Hepatocyte (in vitro differentiated cells): ENCODE results near the gene CPEB2. TPM values are rescaled to one million over a fixed set of nuclear protein-coding genes. Genes with fewer than 3 reads are reported as not detected.

ENCODE experiments used
- DNase-seq: peaks from one replicate; pipeline ENCODE4 v3.0.0-alpha.2; 2016; ENCODE audit warnings: low spot score
- H2AFZ ChIP-seq: fragments of 200-600 bp; sonication (generic); 2 replicates; pipeline ENCODE4 v1.6.0; 2016; ENCODE audit warnings: antibody characterized with exemption, mild to moderate bottlenecking
- H3K27ac ChIP-seq: fragments of 200-600 bp; sonication (generic); 2 replicates; pipeline ENCODE4 v1.5.1; 2016; ENCODE audit warnings: mild to moderate bottlenecking
- H3K27me3 ChIP-seq: fragments of 200-600 bp; sonication (generic); 2 replicates; pipeline ENCODE4 v1.6.1; 2016
- H3K36me3 ChIP-seq: fragments of 200-600 bp; sonication (generic); replicated peaks from 2 replicates; pipeline ENCODE4 v1.5.1; 2016; ENCODE audit warnings: low read depth; ENCODE audit not compliant: insufficient read depth
- H3K4me1 ChIP-seq: fragments of 200-600 bp; sonication (generic); 2 replicates; pipeline ENCODE4 v1.5.1; 2016; ENCODE audit warnings: mild to moderate bottlenecking, moderate library complexity; ENCODE audit not compliant: insufficient read depth
- H3K4me2 ChIP-seq: fragments of 200-600 bp; sonication (generic); 2 replicates; pipeline ENCODE4 v1.6.0; 2016
- H3K4me3 ChIP-seq: fragments of 200-600 bp; sonication (generic); 2 replicates; pipeline ENCODE4 v1.5.1; 2016; ENCODE audit warnings: mild to moderate bottlenecking
- H3K79me2 ChIP-seq: fragments of 200-600 bp; sonication (generic); 2 replicates; pipeline ENCODE4 v1.6.0; 2017; ENCODE audit warnings: mild to moderate bottlenecking
- H3K9me2 ChIP-seq: fragments of 200-600 bp; sonication (generic); replicated peaks from 2 replicates; pipeline ENCODE4 v1.6.0; 2017; ENCODE audit warnings: mild to moderate bottlenecking; ENCODE audit not compliant: insufficient read depth
- H3K9me3 ChIP-seq: fragments of 200-600 bp; sonication (generic); 2 replicates; pipeline ENCODE4 v1.5.1; 2016; ENCODE audit warnings: low read depth, mild to moderate bottlenecking
- H4K20me1 ChIP-seq: fragments of 200-600 bp; sonication (generic); 2 replicates; pipeline ENCODE4 v1.6.0; 2016; ENCODE audit warnings: mild to moderate bottlenecking; ENCODE audit not compliant: insufficient read depth, poor library complexity, severe bottlenecking
- CTCF ChIP-seq: fragments of 200-600 bp; sonication (generic); IDR thresholded peaks from 2 replicates; pipeline ENCODE4 v1.5.1; 2016; ENCODE audit warnings: antibody characterized with exemption, mild to moderate bottlenecking; ENCODE audit not compliant: poor library complexity
- EZH2 ChIP-seq: fragments of 200-600 bp; sonication (generic); IDR thresholded peaks from 2 replicates; pipeline ENCODE4 v1.6.1; 2016; ENCODE audit warnings: antibody characterized with exemption, mild to moderate bottlenecking, borderline replicate concordance
- EZH2phosphoT487 ChIP-seq: fragments of 200-600 bp; sonication (generic); IDR thresholded peaks from one replicate; pipeline ENCODE4 v1.6.1; 2018; ENCODE audit warnings: antibody characterized with exemption, mild to moderate bottlenecking, low read depth, moderate library complexity; ENCODE audit not compliant: unreplicated experiment, severe bottlenecking
- WGBS: methylation state at CpG from one replicate; pipeline ENCODE4 v1.1.6; 2016; ENCODE audit warnings: low lambda C conversion rate; ENCODE audit errors: missing lambda C conversion rate; 5-methylcytosine and 5-hydroxymethylcytosine counted together
- polyA plus RNA-seq: library from polyadenylated mRNA; unstranded; fragments of >200 nt; fragmentation: Nextera tagmentation; extraction: Ambion mirVana; gene quantifications from 2 replicates; pipeline ENCODE4 v1.2.1, GENCODE V29; 2016
- total RNA-seq: library from RNA; depleted of rRNA; stranded (reverse); fragments of >200 nt; gene quantifications from 2 replicates; pipeline ENCODE4 v1.2.3, GENCODE V29; 2014

CPEB2 gene
- total and polyA plus RNA-seq, 2 experiments from 2014 or later: 4.4 to 18.1 TPM

GRCh38 chr4:15042529-15043167, 40.4 kb downstream of the CPEB2 start:
- H3K79me2 ChIP-seq: no peaks in the 10 kb centered on the region
- 54% methylated on average over 4 of the region's 4 CpGs for WGBS

DNA sequence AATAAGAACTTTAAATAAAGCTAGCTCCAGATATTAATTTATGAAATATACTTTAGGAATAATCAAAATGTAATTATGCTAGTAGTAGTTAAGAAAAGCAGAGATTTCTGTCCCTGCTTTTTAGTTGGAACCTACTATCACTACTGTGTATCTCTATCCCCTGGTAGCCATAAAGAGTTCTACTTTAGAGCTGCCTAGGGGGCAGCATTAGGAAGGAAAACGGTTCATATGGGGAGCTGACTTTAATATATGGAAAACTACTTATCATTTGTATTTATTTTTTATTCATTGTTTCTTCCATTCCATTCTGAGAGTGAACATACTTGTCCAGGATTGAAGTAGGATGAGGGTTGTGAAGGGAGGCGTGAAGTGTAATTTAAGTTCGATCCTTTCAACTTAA, 40.9 kb downstream of the CPEB2 start:
- no peaks in the 10 kb centered on the region for H3K27me3 ChIP-seq
- H3K79me2 ChIP-seq: no peaks in the 10 kb centered on the region
- no peak overlapping the region for H2AFZ ChIP-seq
- H3K9me2 ChIP-seq: no peaks in the 10 kb centered on the region
- H3K4me3 ChIP-seq: no peak overlapping the region
- peak; percentile 10 for TF ChIP-seq CTCF
- no peak for TF ChIP-seq EZH2phosphoT487
- 84% methylated on average over 3 of the region's 3 CpGs for WGBS
- H3K36me3 ChIP-seq: no peaks in the 10 kb centered on the region
- H3K9me3 ChIP-seq: no peaks in the 10 kb centered on the region
- peak overlapping the region; percentile 25 for H3K27ac ChIP-seq
- no peaks in the 10 kb centered on the region for H3K4me1 ChIP-seq
- H3K4me2 ChIP-seq: no peak overlapping the region
- DNase-seq: no peak
- H4K20me1 ChIP-seq: no peaks in the 10 kb centered on the region

More at GRCh38 chr4:15042529-15043167, 40.4 kb downstream of the CPEB2 start:
- Histone ChIP-seq H4K20me1 (no peaks in the 10 kb centered on the region), H3K4me1 (no peaks in the 10 kb centered on the region), H3K4me3 (no peak overlapping the region), H3K27me3 (no peaks in the 10 kb centered on the region), H3K36me3 (no peaks in the 10 kb centered on the region), H3K9me2 (no peaks in the 10 kb centered on the region), H2AFZ (no peak overlapping the region), H3K9me3 (no peaks in the 10 kb centered on the region), H3K4me2 (no peak overlapping the region), H3K27ac (peak overlapping the region; percentile 51)
- peak; percentile 11 for DNase-seq
- TF ChIP-seq EZH2 (no peak), EZH2phosphoT487 (no peak), CTCF (no peak)

- Histone ChIP-seq H4K20me1 (no peaks in the 10 kb centered on the region), H3K4me1 (no peaks in the 10 kb centered on the region), H3K9me3 (no peaks in the 10 kb centered on the region), H3K36me3 (no peaks in the 10 kb centered on the region), H3K4me2 (no peak overlapping the region), H3K27me3 (no peaks in the 10 kb centered on the region), H3K79me2 (no peaks in the 10 kb centered on the region), H2AFZ (no peak overlapping the region), H3K9me2 (no peaks in the 10 kb centered on the region), H3K27ac (no peak overlapping the region), H3K4me3 (no peak overlapping the region)
- no peak for DNase-seq
- TF ChIP-seq EZH2 (no peak), CTCF (no peak), EZH2phosphoT487 (no peak)
- 92% methylated on average over 1 of the region's 1 CpG for WGBS
Observed at GRCh38 chr4:15043922-15044321, 41.6 kb downstream of the CPEB2 start.

DNA sequence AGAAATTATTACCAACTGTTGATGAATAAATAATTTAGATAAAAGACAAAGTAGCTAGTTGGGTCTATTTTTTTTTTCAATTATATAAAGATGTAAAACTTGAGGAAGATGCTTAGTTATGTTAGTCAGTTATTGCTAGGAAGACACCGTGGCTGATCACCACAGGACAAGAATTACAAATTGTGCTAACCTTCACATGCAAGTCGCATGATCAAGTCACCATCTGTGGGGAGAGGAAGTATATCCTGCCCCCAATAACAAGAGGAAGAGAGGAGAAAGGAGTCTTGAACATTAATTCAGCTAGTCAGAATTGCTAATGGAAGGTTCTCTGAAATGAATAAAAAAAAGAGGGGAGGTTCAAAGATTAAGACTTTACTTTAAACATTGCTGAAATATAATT, 52.3 kb downstream of the CPEB2 start:
- no peaks in the 10 kb centered on the region for H3K36me3 ChIP-seq

More for the DNA sequence above, 52.3 kb downstream of the CPEB2 start:
- TF ChIP-seq CTCF (no peak), EZH2 (no peak), EZH2phosphoT487 (no peak)
- H3K4me1 ChIP-seq: no peaks in the 10 kb centered on the region
- no peak for DNase-seq
- no peaks in the 10 kb centered on the region for H3K9me3 ChIP-seq
- no peaks in the 10 kb centered on the region for H3K27me3 ChIP-seq
- H3K9me2 ChIP-seq: no peaks in the 10 kb centered on the region
- H3K27ac ChIP-seq: no peak overlapping the region
- H3K4me2 ChIP-seq: no peak overlapping the region
- H2AFZ ChIP-seq: no peak overlapping the region
- no peaks in the 10 kb centered on the region for H3K79me2 ChIP-seq
- 90% methylated on average over 2 of the region's 2 CpGs for WGBS
- no peak overlapping the region for H3K4me3 ChIP-seq
- H4K20me1 ChIP-seq: peaks cover 5% of the 10 kb centered on the region
